OCI-LY3 (cell line): Measurements from ENCODE around the gene CCDC13.

Source experiments
- CTCF ChIP-seq: fragments of 200-600, 300-600 bp; sonication (generic); IDR thresholded peaks from 2 replicates; pipeline ENCODE4 v1.5.1; 2014; ENCODE audit warnings: antibody characterized with exemption, low read length, low read depth
- EZH2phosphoT487 ChIP-seq: fragments of 200-600 bp; shearing (Covaris generic); IDR thresholded peaks from 2 replicates; pipeline ENCODE4 v1.6.1; 2018; ENCODE audit warnings: antibody characterized with exemption, mixed run types, low read depth

DNA sequence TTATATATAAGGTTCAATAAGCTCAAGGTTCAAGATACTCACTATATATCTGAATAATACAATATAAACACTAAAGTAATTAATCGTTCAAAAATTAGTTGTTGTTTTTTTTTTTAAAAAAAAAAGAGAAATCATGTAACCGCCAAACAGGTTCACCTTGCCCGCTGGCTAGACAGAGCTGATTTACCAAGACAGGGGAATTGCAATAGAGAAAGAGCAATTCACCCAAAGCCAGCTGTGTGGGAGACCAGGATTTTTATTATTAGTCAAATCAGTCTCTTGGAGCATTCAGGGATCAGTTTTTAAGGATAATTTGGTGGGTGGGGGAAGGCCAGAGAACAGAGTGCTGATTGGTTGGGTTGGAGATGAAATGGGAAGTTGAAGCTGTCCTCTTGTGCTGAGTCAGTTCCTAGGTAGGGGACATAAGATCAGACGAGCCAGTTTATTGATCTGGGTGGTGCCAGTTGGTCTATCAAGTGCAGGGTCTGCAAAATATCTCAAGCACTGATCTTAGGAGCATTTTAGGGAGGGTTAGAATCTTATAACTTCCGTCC is 23.4 kb upstream of the CCDC13 start:
- TF ChIP-seq CTCF = no peak
- TF ChIP-seq EZH2phosphoT487 = no peak
